Caco-2 (cell line): ENCODE measurements around the gene ENPP1. TPM values are rescaled to one million over a fixed set of nuclear protein-coding genes. Genes with fewer than 3 reads are reported as not detected.

Experiments used
- BruUV-seq: library from RNA; stranded (reverse); fragments of 400-500 nt; replicated peaks from 2 replicates; lab custom pipeline; 2021; lab: Mats Ljungman, UMichigan
- CTCF ChIA-PET: fragments of 300-600 bp; sonication (Branson Sonifier 250); formaldehyde crosslinking; loops from one replicate; lab custom pipeline; 2022; ENCODE audit warnings: antibody characterized with exemption; lab: Charles Lee
- POLR2A ChIA-PET: fragments of 300-600 bp; sonication (Branson Sonifier 250); formaldehyde crosslinking; loops from one replicate; lab custom pipeline; 2022; ENCODE audit warnings: antibody characterized with exemption; lab: Charles Lee
- DNase-seq, 2 experiments: peaks; one replicate each; pipeline versions ENCODE4 v3.0.0 to v3.0.0-alpha.2; 2020 to 2022
- H3K27me3 ChIP-seq: replicated peaks from 2 replicates; pipeline ENCODE4 v1.6.0; 2011; ENCODE audit warnings: low read length; ENCODE audit not compliant: control insufficient read depth, insufficient read depth
- H3K36me3 ChIP-seq: 2 replicates; pipeline ENCODE4 v1.5.1; 2011; ENCODE audit warnings: low read length; ENCODE audit not compliant: control insufficient read depth, insufficient read depth
- H3K4me1 ChIP-seq: fragments of 250-450 bp; sonication (Bioruptor Pico); 2 replicates; pipeline ENCODE4 v1.5.1; 2020; ENCODE audit warnings: mild to moderate bottlenecking
- H3K4me3 ChIP-seq: 2 replicates; pipeline ENCODE4 v1.5.1; 2011; ENCODE audit warnings: low read depth, mild to moderate bottlenecking, control low read depth, low read length
- H3K9me3 ChIP-seq: fragments of 250-450 bp; sonication (Bioruptor Pico); 2 replicates; pipeline ENCODE4 v1.5.1; 2020; ENCODE audit warnings: mild to moderate bottlenecking, moderate library complexity
- H3K27ac Mint-ChIP-seq: one replicate; pipeline ENCODE4 v1.8.0; 2022; ENCODE audit warnings: mixed read lengths; ENCODE audit not compliant: unreplicated experiment
- H3K27me3 Mint-ChIP-seq: one replicate; pipeline ENCODE4 v1.8.0; 2022; ENCODE audit warnings: mixed read lengths; ENCODE audit not compliant: insufficient read depth, unreplicated experiment
- H3K36me3 Mint-ChIP-seq: one replicate; pipeline ENCODE4 v1.8.0; 2022; ENCODE audit warnings: mild to moderate bottlenecking, mixed read lengths; ENCODE audit not compliant: insufficient read depth, unreplicated experiment
- H3K4me1 Mint-ChIP-seq: one replicate; pipeline ENCODE4 v1.8.0; 2022; ENCODE audit warnings: low read depth, mixed read lengths; ENCODE audit not compliant: unreplicated experiment
- H3K4me3 Mint-ChIP-seq: one replicate; pipeline ENCODE4 v1.8.0; 2022; ENCODE audit warnings: mild to moderate bottlenecking, moderate library complexity, mixed read lengths; ENCODE audit not compliant: unreplicated experiment
- H3K9me3 Mint-ChIP-seq: one replicate; pipeline ENCODE4 v1.8.0; 2022; ENCODE audit warnings: mixed read lengths; ENCODE audit not compliant: unreplicated experiment
- CTCF ChIP-seq, 2 experiments: fragments of 200-600 bp in 1 of 2; IDR thresholded peaks; 1 replicate in 1 of 2; 2 replicates in 1 of 2; pipeline versions ENCODE4 v1.5.1 to v1.8.0; 2011 to 2022; ENCODE audit warnings: antibody characterized with exemption in 1 of 2, control low read depth in 1 of 2, inconsistent platforms in 1 of 2, low read depth in 1 of 2, low read length in 1 of 2, mild to moderate bottlenecking in 1 of 2, moderate library complexity in 1 of 2; ENCODE audit not compliant: insufficient read depth in 1 of 2, severe bottlenecking in 1 of 2, unreplicated experiment in 1 of 2
- intact Hi-C: fragments of 100-400 bp; cut with micrococcal nuclease; formaldehyde crosslinking; loops from one replicate; pipeline ENCODE4 v1.10.0; 2022; ENCODE audit not compliant: unreplicated experiment
- total RNA-seq: library from RNA; stranded (reverse); gene quantifications from 2 replicates; pipeline ENCODE4 v1.2.3, GENCODE V29; 2022

ENPP1 gene
- total RNA-seq, 1 experiment from 2014 or later: 4.8 TPM

GRCh38 chr6:131916847-131917246 is 109.0 kb downstream of the ENPP1 start:
- Mint-ChIP-seq H3K4me1 (no peaks in the 10 kb centered on the region), H3K4me3 (no peak overlapping the region), H3K27ac (no peak overlapping the region), H3K9me3 (no peaks in the 10 kb centered on the region), H3K27me3 (peaks cover 7% of the 10 kb centered on the region), H3K36me3 (no peaks in the 10 kb centered on the region)
- no peaks in the 10 kb centered on the region for H3K36me3 ChIP-seq
- CTCF ChIA-PET: interaction anchor here (1.1 kb wide), 1 partner anchor 382 kb away, joined by 3 read pairs; no protein-coding TSS in a partner anchor
- H3K27me3 ChIP-seq: no peaks in the 10 kb centered on the region
- POLR2A ChIA-PET: no interaction called here
- TF ChIP-seq CTCF (IDR thresholded peaks at IDR 0.05; ENCODE audit: insufficient read depth in 1 of 2, low read depth in 1 of 2, low read length in 1 of 2, severe bottlenecking in 1 of 2, unreplicated experiment in 1 of 2): no peak
- H3K4me3 ChIP-seq: no peak overlapping the region
- H3K4me1 ChIP-seq: no peaks in the 10 kb centered on the region
- intact Hi-C loops: no loop called here
- no TSS peak for BruUV-seq
- H3K9me3 ChIP-seq: no peaks in the 10 kb centered on the region
- no peak for DNase-seq

- Mint-ChIP-seq H3K9me3 (no peaks in the 10 kb centered on the region), H3K27ac (no peak overlapping the region), H3K4me1 (no peaks in the 10 kb centered on the region), H3K27me3 (peaks cover 7% of the 10 kb centered on the region), H3K36me3 (no peaks in the 10 kb centered on the region), H3K4me3 (no peak overlapping the region)
- no peaks in the 10 kb centered on the region for H3K4me1 ChIP-seq
- ChIA-PET CTCF (interaction anchor here (0.7 to 0.9 kb wide), 2 partner anchors 13 to 134 kb away, joined by 5 read pairs; no protein-coding TSS in a partner anchor), POLR2A (no interaction called here)
- no peak for TF ChIP-seq CTCF (IDR thresholded peaks at IDR 0.05; ENCODE audit: insufficient read depth in 1 of 2, low read depth in 1 of 2, low read length in 1 of 2, severe bottlenecking in 1 of 2, unreplicated experiment in 1 of 2)
- H3K9me3 ChIP-seq: no peaks in the 10 kb centered on the region
- no TSS peak for BruUV-seq
- H3K4me3 ChIP-seq: no peak overlapping the region
- H3K36me3 ChIP-seq: no peaks in the 10 kb centered on the region
- no peaks in the 10 kb centered on the region for H3K27me3 ChIP-seq
- intact Hi-C loops: no loop called here
- DNase-seq: no peak
Observed at GRCh38 chr6:131917318-131917717, 109.5 kb downstream of the ENPP1 start.

GRCh38 chr6:131917763-131918649 is 110.2 kb downstream of the ENPP1 start:
- intact Hi-C loops: no loop called here
- Mint-ChIP-seq H3K9me3 (no peaks in the 10 kb centered on the region), H3K4me3 (no peak overlapping the region), H3K36me3 (no peaks in the 10 kb centered on the region), H3K27me3 (peaks cover 7% of the 10 kb centered on the region), H3K4me1 (no peaks in the 10 kb centered on the region), H3K27ac (no peak overlapping the region)
- no peak overlapping the region for H3K4me3 ChIP-seq
- no peaks in the 10 kb centered on the region for H3K4me1 ChIP-seq
- TF ChIP-seq CTCF (IDR thresholded peaks at IDR 0.05; ENCODE audit: insufficient read depth in 1 of 2, low read depth in 1 of 2, low read length in 1 of 2, severe bottlenecking in 1 of 2, unreplicated experiment in 1 of 2): no peak
- H3K9me3 ChIP-seq: no peaks in the 10 kb centered on the region
- H3K27me3 ChIP-seq: no peaks in the 10 kb centered on the region
- no peaks in the 10 kb centered on the region for H3K36me3 ChIP-seq
- no peak for DNase-seq
- ChIA-PET CTCF (interaction anchor here (0.7 to 0.9 kb wide), 2 partner anchors 12 to 135 kb away, joined by 5 read pairs; no protein-coding TSS in a partner anchor), POLR2A (no interaction called here)
- no TSS peak for BruUV-seq
